Measurements from ENCODE around the gene GAP43. TPM values are rescaled to one million over a fixed set of nuclear protein-coding genes. Genes with fewer than 3 reads are reported as not detected.

GAP43 gene
- total and polyA plus RNA-seq, 3 donors from 2014 or later = 0.62 to 0.63 (median 0.62) TPM

- DNase-seq = no peak
- Histone ChIP-seq H3K4me1 (no peaks in the 10 kb centered on the region), H3K27ac (no peak overlapping the region), H3K27me3 (no peaks in the 10 kb centered on the region), H3K9me3 (no peaks in the 10 kb centered on the region), H3K4me3 (no peak overlapping the region), H3K36me3 (ENCODE audit: low read depth, missing control alignments) (no peaks in the 10 kb centered on the region)
- 79 to 83% methylated on average over 1 of the region's 1 CpG for WGBS, 2 donors
- intact Hi-C loops (cut with DNase I; ENCODE audit: low total_unique reads) = no loop called here
- no peak for TF ChIP-seq POLR2A (IDR thresholded peaks at IDR 0.05)
- TF ChIP-seq CTCF (IDR thresholded peaks at IDR 0.05) = no peak
These were observed 134.9 kb downstream of the GAP43 start for GRCh38 chr3:115758076-115758763.

- no peak for DNase-seq
- no peak overlapping the region for H3K4me3 ChIP-seq
- H3K27ac ChIP-seq = no peak overlapping the region
- WGBS, 2 donors = 81 to 92% methylated on average over 3 of the region's 3 CpGs
- H3K27me3 ChIP-seq = no peaks in the 10 kb centered on the region
- intact Hi-C loops (cut with DNase I; ENCODE audit: low total_unique reads) = no loop called here
- H3K9me3 ChIP-seq = no peaks in the 10 kb centered on the region
- no peaks in the 10 kb centered on the region for H3K4me1 ChIP-seq
- TF ChIP-seq POLR2A (IDR thresholded peaks at IDR 0.05) = no peak
- no peak for TF ChIP-seq CTCF (IDR thresholded peaks at IDR 0.05)
- H3K36me3 ChIP-seq (ENCODE audit: low read depth, missing control alignments) = no peaks in the 10 kb centered on the region
These were observed 137.4 kb downstream of the GAP43 start for GRCh38 chr3:115760716-115761115.

GRCh38 chr3:115761927-115762305 lies 138.6 kb downstream of the GAP43 start:
- no peak overlapping the region for H3K4me3 ChIP-seq
- no peaks in the 10 kb centered on the region for H3K4me1 ChIP-seq
- intact Hi-C loops (cut with DNase I; ENCODE audit: low total_unique reads) = no loop called here
- no peaks in the 10 kb centered on the region for H3K27me3 ChIP-seq
- H3K27ac ChIP-seq = no peak overlapping the region
- TF ChIP-seq POLR2A (IDR thresholded peaks at IDR 0.05) (no peak), CTCF (IDR thresholded peaks at IDR 0.05) (no peak)
- H3K36me3 ChIP-seq (ENCODE audit: low read depth, missing control alignments) = no peaks in the 10 kb centered on the region
- DNase-seq = no peak
- no peaks in the 10 kb centered on the region for H3K9me3 ChIP-seq

GRCh38 chr3:115766587-115767482 lies 143.5 kb downstream of the GAP43 start:
- Histone ChIP-seq H3K9me3 (no peaks in the 10 kb centered on the region), H3K4me1 (no peaks in the 10 kb centered on the region), H3K4me3 (no peak overlapping the region), H3K27me3 (no peaks in the 10 kb centered on the region), H3K27ac (no peak overlapping the region), H3K36me3 (ENCODE audit: low read depth, missing control alignments) (no peaks in the 10 kb centered on the region)
- WGBS, 2 donors = 83 to 86% methylated on average over 6 of the region's 6 CpGs
- no peak for DNase-seq
- intact Hi-C loops (cut with DNase I; ENCODE audit: low total_unique reads) = no loop called here
- TF ChIP-seq POLR2A (IDR thresholded peaks at IDR 0.05) (no peak), CTCF (IDR thresholded peaks at IDR 0.05) (no peak)
